Nephron progenitor cell (in vitro differentiated cells): ENCODE measurements around the gene CBX2.

Source experiments
- DNase-seq: peaks from one replicate; pipeline ENCODE4 v3.0.0; 2021
- H3K27ac Mint-ChIP-seq: 2 replicates; pipeline ENCODE4 v1.8.0; 2021; ENCODE audit warnings: mild to moderate bottlenecking, moderate library complexity, mixed read lengths
- H3K27me3 Mint-ChIP-seq: 2 replicates; pipeline ENCODE4 v1.8.0; 2021; ENCODE audit warnings: mild to moderate bottlenecking, low read depth, mixed read lengths; ENCODE audit not compliant: poor library complexity
- H3K36me3 Mint-ChIP-seq: 2 replicates; pipeline ENCODE4 v1.8.0; 2021; ENCODE audit warnings: low read depth, mixed read lengths
- H3K4me1 Mint-ChIP-seq: 2 replicates; pipeline ENCODE4 v1.8.0; 2021; ENCODE audit warnings: mixed read lengths
- H3K4me3 Mint-ChIP-seq: 2 replicates; pipeline ENCODE4 v1.8.0; 2021; ENCODE audit warnings: mild to moderate bottlenecking, moderate library complexity, mixed read lengths
- H3K9me3 Mint-ChIP-seq: 2 replicates; pipeline ENCODE4 v1.8.0; 2021; ENCODE audit warnings: mild to moderate bottlenecking, moderate library complexity, mixed read lengths
- TF ChIP-seq, protein P1 (sequence below): fragments of 200-600 bp; sonication (generic); IDR thresholded peaks from 2 replicates; pipeline ENCODE4 v1.5.0; 2021; ENCODE audit warnings: antibody characterized with exemption

CBX2 gene

DNA sequence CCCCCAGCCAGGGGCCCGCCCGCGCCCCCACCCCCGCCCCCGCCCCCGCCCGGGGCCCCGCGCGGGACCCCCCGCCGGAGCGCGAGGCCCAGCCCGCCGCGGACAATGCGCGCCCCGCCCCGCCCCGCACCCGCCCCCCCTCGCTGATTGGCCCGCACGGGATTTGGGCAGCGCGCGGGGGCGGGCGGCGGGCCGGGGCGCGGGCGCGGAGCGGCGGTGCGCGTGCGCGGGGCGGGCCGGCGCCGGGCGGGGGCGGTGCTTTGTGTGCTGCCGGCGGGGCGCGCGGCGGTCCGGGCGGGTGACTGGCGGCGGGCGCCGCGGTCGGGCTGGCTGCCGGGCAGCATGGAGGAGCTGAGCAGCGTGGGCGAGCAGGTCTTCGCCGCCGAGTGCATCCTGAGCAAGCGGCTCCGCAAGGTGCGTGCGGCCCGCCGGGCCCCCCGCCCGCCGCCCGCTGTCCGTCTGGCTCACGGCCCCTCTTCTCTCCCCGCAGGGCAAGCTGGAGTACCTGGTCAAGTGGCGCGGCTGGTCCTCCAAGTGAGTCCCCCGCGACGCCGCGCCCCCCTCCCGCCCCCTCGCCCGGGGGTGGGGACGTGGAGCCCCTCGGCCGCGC, at the start of gene CBX2:
Gene CBX2 (plus strand): TSS at position 255 of the 610 bp plus-strand sequence. CDS start 88 bp downstream, at position 343.
- Mint-ChIP-seq H3K27me3 (peaks cover 8% of the 10 kb centered on the region), H3K36me3 (peaks cover 41% of the 10 kb centered on the region), H3K9me3 (no peaks in the 10 kb centered on the region), H3K4me3 (peak within 1 kb of the TSS; percentile 97), H3K27ac (peak within 1 kb of the TSS; percentile 92), H3K4me1 (peaks cover 84% of the 10 kb centered on the region)
- DNase-seq = peak; percentile 91
- TF ChIP-seq, protein P1, sequence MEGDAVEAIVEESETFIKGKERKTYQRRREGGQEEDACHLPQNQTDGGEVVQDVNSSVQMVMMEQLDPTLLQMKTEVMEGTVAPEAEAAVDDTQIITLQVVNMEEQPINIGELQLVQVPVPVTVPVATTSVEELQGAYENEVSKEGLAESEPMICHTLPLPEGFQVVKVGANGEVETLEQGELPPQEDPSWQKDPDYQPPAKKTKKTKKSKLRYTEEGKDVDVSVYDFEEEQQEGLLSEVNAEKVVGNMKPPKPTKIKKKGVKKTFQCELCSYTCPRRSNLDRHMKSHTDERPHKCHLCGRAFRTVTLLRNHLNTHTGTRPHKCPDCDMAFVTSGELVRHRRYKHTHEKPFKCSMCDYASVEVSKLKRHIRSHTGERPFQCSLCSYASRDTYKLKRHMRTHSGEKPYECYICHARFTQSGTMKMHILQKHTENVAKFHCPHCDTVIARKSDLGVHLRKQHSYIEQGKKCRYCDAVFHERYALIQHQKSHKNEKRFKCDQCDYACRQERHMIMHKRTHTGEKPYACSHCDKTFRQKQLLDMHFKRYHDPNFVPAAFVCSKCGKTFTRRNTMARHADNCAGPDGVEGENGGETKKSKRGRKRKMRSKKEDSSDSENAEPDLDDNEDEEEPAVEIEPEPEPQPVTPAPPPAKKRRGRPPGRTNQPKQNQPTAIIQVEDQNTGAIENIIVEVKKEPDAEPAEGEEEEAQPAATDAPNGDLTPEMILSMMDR = no peak

DNA sequence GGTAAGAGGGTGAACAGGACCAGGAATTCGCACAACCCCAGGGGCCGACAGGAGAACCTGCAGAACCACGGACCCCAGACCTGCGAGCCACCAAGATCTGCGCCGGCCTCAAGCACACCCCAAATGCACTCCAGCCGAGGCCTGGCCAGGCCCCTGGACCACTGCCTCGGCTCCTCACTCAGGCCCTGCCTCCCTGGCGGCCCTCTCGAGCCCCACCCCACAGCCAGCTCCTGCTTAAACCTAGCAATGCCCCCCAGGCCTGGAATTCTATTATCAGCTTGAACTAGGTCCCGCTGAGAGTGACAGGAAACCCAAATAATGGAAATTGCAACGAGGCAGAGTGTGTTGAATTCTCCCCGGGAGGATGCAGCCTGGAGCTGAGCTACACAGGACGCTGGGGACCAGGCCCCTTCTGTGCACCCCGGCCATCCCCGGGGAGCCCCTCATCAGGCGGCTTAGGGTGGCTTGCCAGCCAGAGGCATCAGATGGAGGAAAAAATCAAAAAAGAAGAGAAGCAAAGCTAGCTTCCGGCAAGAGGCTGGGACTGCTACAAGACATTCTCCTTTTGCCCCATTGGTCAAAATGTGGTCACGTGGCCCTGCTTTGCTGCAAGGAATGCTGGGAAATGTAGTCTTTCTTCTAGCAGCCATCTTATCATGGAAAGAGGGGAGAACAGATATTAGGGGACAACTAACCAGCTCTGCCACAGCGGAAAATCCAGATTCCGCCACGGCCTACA, 49.6 kb upstream of the CBX2 start:
- Mint-ChIP-seq H3K27ac (no peak overlapping the region), H3K4me3 (no peak overlapping the region), H3K4me1 (peaks cover 44% of the 10 kb centered on the region), H3K9me3 (no peaks in the 10 kb centered on the region), H3K27me3 (peaks cover 1% of the 10 kb centered on the region), H3K36me3 (no peaks in the 10 kb centered on the region)
- TF ChIP-seq, protein P1 = no peak
- DNase-seq = peak; percentile 87

DNA sequence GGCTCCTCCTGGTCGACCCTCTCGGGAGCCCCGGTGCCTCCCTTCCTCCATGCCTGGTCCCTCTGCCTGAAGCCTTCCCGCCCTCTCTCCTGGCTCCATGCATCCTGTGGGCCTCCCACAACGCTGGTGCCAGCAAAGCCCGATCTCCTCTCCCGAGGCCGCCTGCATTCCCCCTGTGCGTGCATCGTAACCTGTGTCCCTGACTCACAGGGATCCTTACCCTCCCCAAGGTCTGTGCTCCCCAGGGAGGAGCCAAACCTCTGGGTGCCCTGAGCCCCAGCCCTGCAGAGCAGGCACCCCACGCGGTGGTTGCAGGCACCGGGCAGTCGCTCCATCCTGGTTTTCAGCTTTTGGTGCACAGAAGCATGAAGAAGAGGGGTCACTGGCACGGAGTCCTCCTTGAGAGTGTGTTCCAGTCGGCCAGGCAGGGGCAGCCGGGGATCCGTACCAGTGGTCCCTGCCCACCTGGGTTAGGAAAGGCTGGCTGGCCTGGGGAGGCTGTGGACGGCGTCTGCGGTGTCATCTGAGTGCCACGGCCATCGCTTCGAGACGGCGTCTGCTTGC, 49.0 kb upstream of the CBX2 start:
- no peaks in the 10 kb centered on the region for H3K9me3 Mint-ChIP-seq
- no peak overlapping the region for H3K27ac Mint-ChIP-seq
- H3K4me3 Mint-ChIP-seq = no peak overlapping the region
- DNase-seq = no peak
- TF ChIP-seq, protein P1 = no peak
- H3K27me3 Mint-ChIP-seq = peaks cover 3% of the 10 kb centered on the region
- no peaks in the 10 kb centered on the region for H3K36me3 Mint-ChIP-seq
- peaks cover 41% of the 10 kb centered on the region for H3K4me1 Mint-ChIP-seq

DNA sequence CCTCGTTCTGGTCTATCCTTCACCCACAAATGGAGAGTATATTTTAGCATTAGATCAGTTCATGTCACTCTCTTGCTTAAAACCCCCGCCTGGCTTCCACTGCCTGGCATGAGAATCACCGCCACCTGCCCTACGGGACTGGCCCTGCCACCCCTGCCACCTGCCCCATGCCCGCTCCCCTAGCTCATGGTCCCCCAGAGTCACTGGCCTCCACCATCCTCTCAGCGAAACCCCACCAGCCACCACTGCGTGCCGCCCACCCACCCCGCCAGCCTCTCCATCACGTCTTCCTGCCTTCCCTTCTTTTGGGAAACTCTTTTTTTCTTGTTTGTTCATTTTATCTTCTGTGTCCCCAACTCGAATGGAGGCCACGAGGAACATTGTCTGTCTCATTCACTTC, 48.2 kb upstream of the CBX2 start:
- Mint-ChIP-seq H3K9me3 (no peaks in the 10 kb centered on the region), H3K4me1 (peaks cover 41% of the 10 kb centered on the region), H3K4me3 (no peak overlapping the region), H3K27me3 (peaks cover 3% of the 10 kb centered on the region), H3K36me3 (no peaks in the 10 kb centered on the region), H3K27ac (no peak overlapping the region)
- DNase-seq = no peak
- TF ChIP-seq, protein P1 = no peak

DNA sequence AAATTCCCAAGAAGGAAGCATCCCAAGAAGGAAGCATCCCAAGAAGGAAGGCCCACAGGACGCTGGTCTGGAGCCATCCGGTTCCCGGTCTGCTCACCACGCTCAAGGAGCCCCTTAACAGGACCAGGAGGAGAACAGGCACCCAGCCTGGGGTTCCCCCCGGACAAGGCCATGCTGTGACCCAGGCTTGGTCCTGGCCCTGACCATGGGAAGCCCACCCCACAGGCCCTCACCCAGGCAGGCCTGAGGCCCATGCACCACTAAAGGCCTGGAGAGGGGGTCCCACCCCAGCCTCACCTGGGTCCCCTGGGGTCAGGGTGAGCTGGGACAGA, 47.5 kb upstream of the CBX2 start:
- TF ChIP-seq, protein P1 = no peak
- Mint-ChIP-seq H3K36me3 (no peaks in the 10 kb centered on the region), H3K27ac (no peak overlapping the region), H3K27me3 (peaks cover 3% of the 10 kb centered on the region), H3K9me3 (no peaks in the 10 kb centered on the region), H3K4me1 (peaks cover 41% of the 10 kb centered on the region), H3K4me3 (no peak overlapping the region)
- DNase-seq = no peak
